GM21717 (cell line): ENCODE data around the gene SHISA9.

Experiments used
- ATAC-seq: cut with Tn5 transposase; IDR thresholded peaks from one replicate; pipeline ENCODE4 v1.9.1; 2021; ENCODE audit warnings: mild to moderate bottlenecking, moderate library complexity; ENCODE audit not compliant: unreplicated experiment

The SHISA9 gene

GRCh38 chr16:13242201-13242600, 340.8 kb downstream of the SHISA9 start:
- ATAC-seq = no peak

- ATAC-seq = no peak
Observed at GRCh38 chr16:13244770-13245169, 343.4 kb downstream of the SHISA9 start.

- ATAC-seq = no peak
Observed at GRCh38 chr16:13245713-13246377, 344.4 kb downstream of the SHISA9 start.

- ATAC-seq = no peak
Observed at GRCh38 chr16:13254998-13255614, 353.7 kb downstream of the SHISA9 start.

- no peak for ATAC-seq
Observed at GRCh38 chr16:13262270-13263090, 361.1 kb downstream of the SHISA9 start.

GRCh38 chr16:13264749-13265552, 363.6 kb downstream of the SHISA9 start:
- ATAC-seq = no peak

- no peak for ATAC-seq
Observed at GRCh38 chr16:13269359-13269758, 368.0 kb downstream of the SHISA9 start.

- no peak for ATAC-seq
Observed at GRCh38 chr16:13269905-13270528, 368.6 kb downstream of the SHISA9 start.

GRCh38 chr16:13270602-13271001, 369.2 kb downstream of the SHISA9 start:
- ATAC-seq = no peak

- ATAC-seq = no peak
Observed at GRCh38 chr16:13289515-13289914, 388.1 kb downstream of the SHISA9 start.
